NB4 (cell line): Measurements from ENCODE around the gene SUMF1.

Experiments used
- DNase-seq: peaks from one replicate; pipeline ENCODE4 v3.0.0; 2010; ENCODE audit warnings: low read depth
- H3K4me3 ChIP-seq: one replicate; pipeline ENCODE4 v1.5.1; 2011; ENCODE audit warnings: mild to moderate bottlenecking, low read depth, low read length, moderate library complexity
- MYC ChIP-seq: IDR thresholded peaks from 2 replicates; pipeline ENCODE4 v1.6.1; 2011; ENCODE audit warnings: low read depth, low read length
- POLR2A ChIP-seq: IDR thresholded peaks from 2 replicates; pipeline ENCODE4 v1.6.1; 2011; ENCODE audit warnings: mild to moderate bottlenecking; ENCODE audit not compliant: insufficient read length; ENCODE audit errors: extremely low read depth
- TF ChIP-seq, protein P1 (sequence below): IDR thresholded peaks from 2 replicates; pipeline ENCODE4 v1.6.1; 2011; ENCODE audit warnings: low read depth, low read length
- TF ChIP-seq, protein P2 (sequence below): IDR thresholded peaks from one replicate; pipeline ENCODE4 v1.5.1; 2012; ENCODE audit warnings: low read depth, low read length

The SUMF1 gene

DNA sequence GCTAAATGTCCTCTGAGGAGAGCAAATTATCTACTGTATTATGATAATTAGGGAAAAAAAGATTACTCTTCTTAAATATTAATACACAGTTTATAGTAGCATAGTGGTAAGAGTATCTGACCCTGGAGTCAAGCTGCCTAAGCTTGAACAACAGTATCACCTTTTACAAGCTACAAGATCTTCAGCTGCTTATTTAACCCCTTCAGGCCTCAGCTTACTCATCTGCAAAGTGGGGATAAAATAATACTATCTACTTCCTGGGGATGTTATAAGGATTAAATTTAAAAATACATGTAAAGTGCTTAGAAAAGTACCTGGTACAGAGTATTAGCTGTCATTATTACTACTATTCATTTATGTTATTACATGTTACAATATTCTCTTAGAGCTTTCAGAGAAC is 42.0 kb downstream of the SUMF1 start:
- no peak overlapping the region for H3K4me3 ChIP-seq
- no peak for TF ChIP-seq POLR2A
- TF ChIP-seq, protein P1, sequence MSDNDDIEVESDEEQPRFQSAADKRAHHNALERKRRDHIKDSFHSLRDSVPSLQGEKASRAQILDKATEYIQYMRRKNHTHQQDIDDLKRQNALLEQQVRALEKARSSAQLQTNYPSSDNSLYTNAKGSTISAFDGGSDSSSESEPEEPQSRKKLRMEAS = no peak
- DNase-seq = no peak

DNA sequence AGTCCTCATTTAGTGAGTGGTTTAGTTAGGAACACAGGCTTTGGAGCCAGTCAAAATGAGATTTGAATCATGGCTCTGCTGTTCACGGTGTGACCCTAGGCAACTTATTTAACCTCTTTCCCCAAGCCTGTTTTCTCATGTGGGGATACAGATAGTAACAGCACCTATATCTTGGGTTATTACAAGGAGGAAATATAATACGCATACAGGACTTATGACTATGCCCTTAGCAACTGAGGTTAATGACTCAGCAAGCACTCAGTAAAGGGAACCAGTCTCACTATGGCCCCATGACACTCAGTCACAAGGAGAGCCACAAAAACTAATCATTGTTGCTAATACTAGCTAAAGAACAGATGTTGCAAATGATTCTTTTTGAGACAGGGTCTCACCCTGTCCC is 45.9 kb downstream of the SUMF1 start:
- no peak overlapping the region for H3K4me3 ChIP-seq
- TF ChIP-seq POLR2A (no peak), MYC (no peak)
- TF ChIP-seq, protein P2, sequence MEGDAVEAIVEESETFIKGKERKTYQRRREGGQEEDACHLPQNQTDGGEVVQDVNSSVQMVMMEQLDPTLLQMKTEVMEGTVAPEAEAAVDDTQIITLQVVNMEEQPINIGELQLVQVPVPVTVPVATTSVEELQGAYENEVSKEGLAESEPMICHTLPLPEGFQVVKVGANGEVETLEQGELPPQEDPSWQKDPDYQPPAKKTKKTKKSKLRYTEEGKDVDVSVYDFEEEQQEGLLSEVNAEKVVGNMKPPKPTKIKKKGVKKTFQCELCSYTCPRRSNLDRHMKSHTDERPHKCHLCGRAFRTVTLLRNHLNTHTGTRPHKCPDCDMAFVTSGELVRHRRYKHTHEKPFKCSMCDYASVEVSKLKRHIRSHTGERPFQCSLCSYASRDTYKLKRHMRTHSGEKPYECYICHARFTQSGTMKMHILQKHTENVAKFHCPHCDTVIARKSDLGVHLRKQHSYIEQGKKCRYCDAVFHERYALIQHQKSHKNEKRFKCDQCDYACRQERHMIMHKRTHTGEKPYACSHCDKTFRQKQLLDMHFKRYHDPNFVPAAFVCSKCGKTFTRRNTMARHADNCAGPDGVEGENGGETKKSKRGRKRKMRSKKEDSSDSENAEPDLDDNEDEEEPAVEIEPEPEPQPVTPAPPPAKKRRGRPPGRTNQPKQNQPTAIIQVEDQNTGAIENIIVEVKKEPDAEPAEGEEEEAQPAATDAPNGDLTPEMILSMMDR = no peak
- peak; percentile 72 for DNase-seq

DNA sequence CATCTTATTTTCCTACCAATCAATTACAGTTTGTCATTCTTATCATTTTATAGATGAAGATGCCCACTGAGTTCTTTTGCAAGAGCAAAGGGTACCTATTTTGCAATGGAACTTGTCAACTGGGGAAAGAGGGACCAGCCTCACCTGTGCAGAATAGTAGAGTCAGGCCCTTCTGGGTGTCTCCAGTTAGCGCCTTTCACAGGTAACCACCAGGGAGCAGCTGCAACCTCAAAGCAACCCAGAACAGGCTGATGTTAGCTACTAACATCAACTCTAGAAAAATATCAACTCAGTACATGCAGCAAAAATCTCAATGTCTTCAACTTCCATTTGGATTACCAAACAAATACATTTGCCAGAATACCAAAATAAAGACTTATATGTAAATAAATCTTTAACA is 47.1 kb downstream of the SUMF1 start:
- TF ChIP-seq, protein P2 = no peak
- no peak for TF ChIP-seq MYC
- TF ChIP-seq POLR2A = no peak
- TF ChIP-seq, protein P1 = no peak
- H3K4me3 ChIP-seq = no peak overlapping the region
- DNase-seq = no peak

DNA sequence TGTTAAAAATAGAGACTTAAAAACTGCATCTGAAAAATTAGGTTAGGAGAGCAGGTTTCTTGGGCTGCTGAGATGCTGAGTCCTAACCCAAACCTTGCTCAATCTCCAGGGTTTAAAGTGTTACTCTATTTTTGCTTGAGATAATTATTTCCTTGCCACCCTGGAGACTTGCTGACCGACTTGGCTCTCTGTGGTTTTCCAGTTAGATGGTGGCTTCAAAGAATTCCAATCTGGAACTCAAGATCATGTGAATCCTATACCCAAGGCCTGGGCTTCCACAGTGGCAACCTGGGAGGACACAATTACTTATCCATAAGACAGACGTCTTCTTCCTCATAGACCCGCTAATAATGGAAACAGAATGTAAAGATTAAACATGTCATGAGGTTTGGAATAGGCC is 47.7 kb downstream of the SUMF1 start:
- no peak overlapping the region for H3K4me3 ChIP-seq
- TF ChIP-seq POLR2A = no peak
- TF ChIP-seq, protein P2 = no peak
- TF ChIP-seq MYC = no peak
- TF ChIP-seq, protein P1 = no peak

DNA sequence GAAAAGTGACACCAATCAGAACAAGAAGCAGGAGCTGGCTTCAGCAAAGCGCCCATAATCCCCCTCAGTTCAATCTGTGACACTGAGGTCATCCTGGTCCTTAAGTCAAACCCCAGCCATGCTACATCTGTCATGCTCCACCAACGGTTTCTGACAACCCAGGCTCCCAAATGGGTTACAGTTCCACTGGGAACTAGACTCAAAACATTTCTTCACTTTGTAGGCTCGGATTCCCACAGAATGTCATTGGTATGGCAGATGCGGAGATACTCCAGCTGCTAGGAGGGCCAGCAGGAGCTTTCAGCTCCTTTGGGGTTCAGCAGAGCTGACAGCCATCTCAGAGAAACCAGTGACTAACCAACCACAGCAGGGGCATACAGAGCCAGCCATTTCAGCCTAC is 48.9 kb downstream of the SUMF1 start:
- DNase-seq = no peak
- TF ChIP-seq, protein P2 = no peak
- TF ChIP-seq, protein P1 = no peak
- no peak for TF ChIP-seq MYC
- TF ChIP-seq POLR2A = no peak

More for the DNA sequence above, 47.7 kb downstream of the SUMF1 start:
- no peak for DNase-seq

DNA sequence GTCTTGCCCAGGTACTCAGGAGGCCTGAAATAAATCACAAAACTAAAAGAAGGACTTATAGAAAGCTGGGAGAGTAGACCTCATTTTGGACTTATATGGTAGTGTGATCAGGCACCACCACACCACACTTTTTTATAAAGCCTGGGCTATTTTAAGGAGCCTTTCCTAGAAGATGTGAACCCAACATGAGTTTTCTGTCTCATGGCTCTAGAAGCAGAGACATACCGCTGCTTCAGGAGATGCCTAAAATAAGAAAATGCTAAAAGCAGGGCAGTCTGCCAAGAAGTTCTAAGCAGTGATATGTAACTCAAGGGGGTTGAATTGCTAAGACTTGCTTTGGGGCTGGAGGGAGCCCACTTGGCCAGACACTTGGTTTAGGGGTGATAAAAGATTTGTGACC is 49.6 kb downstream of the SUMF1 start:
- H3K4me3 ChIP-seq = no peak overlapping the region
- no peak for DNase-seq
- TF ChIP-seq, protein P1 = no peak
- TF ChIP-seq MYC (no peak), POLR2A (no peak)
- TF ChIP-seq, protein P2 = no peak

More for the DNA sequence above, 48.9 kb downstream of the SUMF1 start:
- no peak overlapping the region for H3K4me3 ChIP-seq
